ENCODE data around the gene HMGCL. TPM values are rescaled to one million over a fixed set of nuclear protein-coding genes. Genes with fewer than 3 reads are reported as not detected.

The HMGCL gene
- total RNA-seq, 4 donors from 2014 or later = 31.0 to 46.6 (median 32.6) TPM

GRCh38 chr1:23757812-23758211, 67.4 kb downstream of the HMGCL start:
- intact Hi-C loops (cut with DNase I; ENCODE audit: low total_unique reads) = no loop called here

GRCh38 chr1:23756676-23757075, 68.6 kb downstream of the HMGCL start:
- H3K36me3 ChIP-seq = peaks cover 0 to 3% of the 10 kb centered on the region in 2 donors

More at GRCh38 chr1:23757812-23758211, 67.4 kb downstream of the HMGCL start:
- Histone ChIP-seq H3K27ac (no peak overlapping the region), H3K4me1 (no peaks in the 10 kb centered on the region), H3K9me3 (no peaks in the 10 kb centered on the region), H3K36me3 (peaks cover 0 to 3% of the 10 kb centered on the region in 2 donors), H3K4me3 (no peak overlapping the region), H3K27me3 (no peaks in the 10 kb centered on the region)
- TF ChIP-seq CTCF (IDR thresholded peaks at IDR 0.05) = no peak
- no peak for TF ChIP-seq POLR2A (IDR thresholded peaks at IDR 0.05)
- DNase-seq = no peak

GRCh38 chr1:23752909-23753308, 72.3 kb downstream of the HMGCL start:
- intact Hi-C loops (cut with DNase I; ENCODE audit: low total_unique reads) = no loop called here
- H3K27me3 ChIP-seq = no peaks in the 10 kb centered on the region
- H3K36me3 ChIP-seq = peaks cover 0 to 3% of the 10 kb centered on the region in 2 donors
- no peaks in the 10 kb centered on the region for H3K4me1 ChIP-seq
- no peak overlapping the region for H3K4me3 ChIP-seq
- H3K27ac ChIP-seq = no peak overlapping the region
- H3K9me3 ChIP-seq = no peaks in the 10 kb centered on the region
- DNase-seq = no peak
- TF ChIP-seq POLR2A (IDR thresholded peaks at IDR 0.05) = no peak

More at GRCh38 chr1:23756676-23757075, 68.6 kb downstream of the HMGCL start:
- H3K27me3 ChIP-seq = no peaks in the 10 kb centered on the region
- TF ChIP-seq POLR2A (IDR thresholded peaks at IDR 0.05) (no peak), CTCF (IDR thresholded peaks at IDR 0.05) (no peak)
- no peaks in the 10 kb centered on the region for H3K9me3 ChIP-seq
- H3K4me3 ChIP-seq = no peak overlapping the region
- no peaks in the 10 kb centered on the region for H3K4me1 ChIP-seq
- no peak for DNase-seq
- intact Hi-C loops (cut with DNase I; ENCODE audit: low total_unique reads) = no loop called here
- H3K27ac ChIP-seq = no peak overlapping the region

Other genes starting within 250 kb of the HMGCL start
- gene RPL11, start 133.6 kb downstream of the HMGCL start, total RNA-seq = 1,000 to 10,000 TPM in 3 of 4 donors, 100 to 1,000 TPM in 1; 710 to 1,429 (median 1,220) TPM
- gene ELOA, start 82.0 kb downstream of the HMGCL start, total RNA-seq = 10 to 100 TPM in 3 of 4 donors, 1 to 10 TPM in 1; 9.7 to 35.7 (median 22.6) TPM
- gene PITHD1, start 47.0 kb downstream of the HMGCL start, total RNA-seq = 10 to 100 TPM; 27.4 to 59.0 (median 49.9) TPM
- gene LYPLA2, start 34.3 kb downstream of the HMGCL start, total RNA-seq = 10 to 100 TPM in 3 of 4 donors, 1 to 10 TPM in 1; 4.6 to 33.5 (median 20.3) TPM
- 10 to 100 TPM; 14.1 to 16.7 (median 15.0) TPM for gene GALE, start 24.7 kb downstream of the HMGCL start, total RNA-seq
- 10 to 100 TPM in 3 of 4 donors, 1 to 10 TPM in 1; 1.8 to 50.0 (median 23.0) TPM for gene FUCA1, start 42.9 kb upstream of the HMGCL start, total RNA-seq
- gene CNR2, start 87.9 kb upstream of the HMGCL start, total RNA-seq = under 1 TPM in 1 of 4 donors, not detected in 3; 0.14 TPM
- 100 to 1,000 TPM in 3 of 4 donors, 10 to 100 TPM in 1; 44.8 to 187 (median 122) TPM for gene PNRC2, start 134.4 kb upstream of the HMGCL start, total RNA-seq
- 100 to 1,000 TPM; 105 to 198 (median 162) TPM for gene SRSF10, start 154.9 kb upstream of the HMGCL start, total RNA-seq

Measured in uterus (tissue), 4 donors.